ENCODE data around the gene TFEB. TPM values are rescaled to one million over a fixed set of nuclear protein-coding genes. Genes with fewer than 3 reads are reported as not detected.

TFEB gene
- total RNA-seq, 1 donor: 5.1 TPM

- H3K4me3 ChIP-seq (ENCODE audit: insufficient read depth, low read length): no peak overlapping the region
- H3K4me1 ChIP-seq (ENCODE audit: insufficient read depth, low read length): no peaks in the 10 kb centered on the region
- H3K79me2 ChIP-seq (ENCODE audit: insufficient read depth, low read length): no peaks in the 10 kb centered on the region
- no peaks in the 10 kb centered on the region for H4K20me1 ChIP-seq (ENCODE audit: insufficient read depth, low read length)
- DNase-seq (ENCODE audit: insufficient read length, low spot score, missing footprints): peak; percentile 36
- TF ChIP-seq CTCF (IDR thresholded peaks at IDR 0.05; ENCODE audit: extremely low read depth, low read depth, low read length): no peak
- no peak overlapping the region for H3K27ac ChIP-seq (ENCODE audit: low read depth, low read length)
- no peaks in the 10 kb centered on the region for H3K27me3 ChIP-seq (ENCODE audit: insufficient read depth, low read length)
- no peak overlapping the region for H3K4me2 ChIP-seq (ENCODE audit: insufficient read depth, low read length)
- H3K36me3 ChIP-seq (ENCODE audit: insufficient read depth, low read length): peaks cover 4% of the 10 kb centered on the region
- no peak overlapping the region for H2AFZ ChIP-seq (ENCODE audit: low read length)
- H3K9me3 ChIP-seq (ENCODE audit: low read depth, low read length): no peaks in the 10 kb centered on the region
These were observed 49.6 kb downstream of the TFEB start for GRCh38 chr6:41685641-41686380.

- Histone ChIP-seq H3K36me3 (ENCODE audit: insufficient read depth, low read length) (peaks cover 4% of the 10 kb centered on the region), H3K4me2 (ENCODE audit: insufficient read depth, low read length) (no peak overlapping the region), H4K20me1 (ENCODE audit: insufficient read depth, low read length) (no peaks in the 10 kb centered on the region), H3K79me2 (ENCODE audit: insufficient read depth, low read length) (no peaks in the 10 kb centered on the region), H3K27ac (ENCODE audit: low read depth, low read length) (no peak overlapping the region), H2AFZ (ENCODE audit: low read length) (no peak overlapping the region), H3K9me3 (ENCODE audit: low read depth, low read length) (no peaks in the 10 kb centered on the region), H3K27me3 (ENCODE audit: insufficient read depth, low read length) (no peaks in the 10 kb centered on the region), H3K4me1 (ENCODE audit: insufficient read depth, low read length) (no peaks in the 10 kb centered on the region), H3K4me3 (ENCODE audit: insufficient read depth, low read length) (no peak overlapping the region)
- peak; percentile 72 for DNase-seq (ENCODE audit: insufficient read length, low spot score, missing footprints)
- no peak for TF ChIP-seq CTCF (IDR thresholded peaks at IDR 0.05; ENCODE audit: extremely low read depth, low read depth, low read length)
These were observed 50.9 kb downstream of the TFEB start for GRCh38 chr6:41684311-41685180.

GRCh38 chr6:41683523-41684310 lies 51.7 kb downstream of the TFEB start:
- H3K9me3 ChIP-seq (ENCODE audit: low read depth, low read length): no peaks in the 10 kb centered on the region
- no peaks in the 10 kb centered on the region for H3K79me2 ChIP-seq (ENCODE audit: insufficient read depth, low read length)
- H2AFZ ChIP-seq (ENCODE audit: low read length): peak overlapping the region; percentile 83
- H3K4me3 ChIP-seq (ENCODE audit: insufficient read depth, low read length): peak overlapping the region; percentile 59
- no peak overlapping the region for H3K27ac ChIP-seq (ENCODE audit: low read depth, low read length)
- H4K20me1 ChIP-seq (ENCODE audit: insufficient read depth, low read length): no peaks in the 10 kb centered on the region
- peak; percentile 74 for TF ChIP-seq CTCF (IDR thresholded peaks at IDR 0.05; ENCODE audit: extremely low read depth, low read depth, low read length)
- H3K36me3 ChIP-seq (ENCODE audit: insufficient read depth, low read length): peaks cover 4% of the 10 kb centered on the region
- H3K4me2 ChIP-seq (ENCODE audit: insufficient read depth, low read length): peak overlapping the region; percentile 53
- DNase-seq (ENCODE audit: insufficient read length, low spot score, missing footprints): peak; percentile 99
- H3K4me1 ChIP-seq (ENCODE audit: insufficient read depth, low read length): no peaks in the 10 kb centered on the region
- H3K27me3 ChIP-seq (ENCODE audit: insufficient read depth, low read length): no peaks in the 10 kb centered on the region

Measured in osteoblast (primary cell).